HL-60 (cell line): Measurements from ENCODE around the gene SLC40A1.

Source experiments
- DNase-seq, 2 experiments: peaks; one replicate each; pipeline ENCODE4 v3.0.0-alpha.2; 2010 to 2020; ENCODE audit warnings: low read depth in 1 of 2, low spot score in 1 of 2
- H3K27ac ChIP-seq: fragments of 250-450 bp; sonication (Bioruptor Pico); replicated peaks from 2 replicates; pipeline ENCODE4 v1.5.1; 2020; ENCODE audit warnings: mild to moderate bottlenecking, moderate library complexity
- H3K27me3 ChIP-seq: fragments of 250-450 bp; sonication (Bioruptor Pico); 2 replicates; pipeline ENCODE4 v1.5.1; 2021; ENCODE audit warnings: mild to moderate bottlenecking, moderate library complexity; ENCODE audit not compliant: insufficient read depth, poor library complexity, severe bottlenecking
- H3K4me3 ChIP-seq: replicated peaks from 2 replicates; pipeline ENCODE4 v1.5.1; 2011; ENCODE audit warnings: mild to moderate bottlenecking, control low read depth, low read length; ENCODE audit not compliant: insufficient read depth
- CTCF ChIP-seq: IDR thresholded peaks from one replicate; pipeline ENCODE4 v1.5.1; 2011; ENCODE audit warnings: low read length, control low read depth, inconsistent platforms; ENCODE audit not compliant: insufficient read depth
- GABPA ChIP-seq: IDR thresholded peaks from 2 replicates; pipeline ENCODE4 v1.6.1; 2012; ENCODE audit warnings: low read depth
- POLR2AphosphoS5 ChIP-seq: IDR thresholded peaks from 2 replicates; pipeline ENCODE4 v1.6.1; 2012; ENCODE audit warnings: low read depth
- REST ChIP-seq: IDR thresholded peaks from 2 replicates; pipeline ENCODE4 v1.6.1; 2012; ENCODE audit warnings: low read depth; ENCODE audit not compliant: insufficient replicate concordance
- SPI1 ChIP-seq: IDR thresholded peaks from 2 replicates; pipeline ENCODE4 v1.6.1; 2012; ENCODE audit warnings: low read depth, mild to moderate bottlenecking, borderline replicate concordance
- long read RNA-seq: library from polyadenylated mRNA; unstranded; transcript quantifications from one replicate; pipeline ENCODE4 v2.0.0, GENCODE V29; 2020

SLC40A1 gene
- long read RNA-seq, transcript SLC40A1-201 (8 exons, 3,442 nt): major isoform, 8 of 10 reads
- long read RNA-seq, partial matches to known transcripts: 0 of 10 reads
- long read RNA-seq, other reads (novel, unspliced or antisense): 2 of 10 reads

GRCh38 chr2:189580658-189581353, at the start of gene SLC40A1:
SLC40A1 (minus strand) TSS chr2:189580786; CDS start chr2:189580460, 326 bp downstream.
- Histone ChIP-seq H3K27ac (peak within 1 kb of the TSS; percentile 51), H3K4me3 (peak within 1 kb of the TSS; percentile 44), H3K27me3 (peaks cover 2% of the 10 kb centered on the region)
- peak; percentile 18 to 29 for DNase-seq
- no peak for TF ChIP-seq POLR2AphosphoS5
- TF ChIP-seq CTCF: no peak
- no peak for TF ChIP-seq GABPA
- no peak for TF ChIP-seq SPI1
- no peak for TF ChIP-seq REST

- no peak overlapping the region for H3K27ac ChIP-seq
- H3K27me3 ChIP-seq: no peaks in the 10 kb centered on the region
- no peak for DNase-seq
- TF ChIP-seq POLR2AphosphoS5: no peak
- TF ChIP-seq SPI1: no peak
- no peak for TF ChIP-seq GABPA
- no peak for TF ChIP-seq REST
- TF ChIP-seq CTCF: no peak
- no peak overlapping the region for H3K4me3 ChIP-seq
Measured at GRCh38 chr2:189629531-189630453, 49.2 kb upstream of the SLC40A1 start.

- Histone ChIP-seq H3K27ac (no peak overlapping the region), H3K27me3 (no peaks in the 10 kb centered on the region), H3K4me3 (no peak overlapping the region)
- no peak for DNase-seq
- no peak for TF ChIP-seq CTCF
- TF ChIP-seq POLR2AphosphoS5: no peak
- no peak for TF ChIP-seq SPI1
Measured at GRCh38 chr2:189628817-189629530, 48.4 kb upstream of the SLC40A1 start.
